AML-193 (cell line): ENCODE data around the gene TEKTIP1.
"Not testable (repeated sequence)": the region's sequence is repeated elsewhere in the genome, so short reads cannot be mapped to it uniquely, and the experiment has no call there.

ENCODE experiments used
- DNase-seq, 2 experiments: peaks; one replicate each; lab custom pipeline; 2025; lab: John Stamatoyannopoulos, UW

TEKTIP1 gene

GRCh38 chr19:3523361-3524077 is 15.5 kb upstream of the TEKTIP1 start:
- no peak for DNase-seq

GRCh38 chr19:3524078-3524842 is 14.7 kb upstream of the TEKTIP1 start:
- DNase-seq, result no peak

- no peak for DNase-seq
These were observed 14.0 kb upstream of the TEKTIP1 start for GRCh38 chr19:3524904-3525451.

DNA sequence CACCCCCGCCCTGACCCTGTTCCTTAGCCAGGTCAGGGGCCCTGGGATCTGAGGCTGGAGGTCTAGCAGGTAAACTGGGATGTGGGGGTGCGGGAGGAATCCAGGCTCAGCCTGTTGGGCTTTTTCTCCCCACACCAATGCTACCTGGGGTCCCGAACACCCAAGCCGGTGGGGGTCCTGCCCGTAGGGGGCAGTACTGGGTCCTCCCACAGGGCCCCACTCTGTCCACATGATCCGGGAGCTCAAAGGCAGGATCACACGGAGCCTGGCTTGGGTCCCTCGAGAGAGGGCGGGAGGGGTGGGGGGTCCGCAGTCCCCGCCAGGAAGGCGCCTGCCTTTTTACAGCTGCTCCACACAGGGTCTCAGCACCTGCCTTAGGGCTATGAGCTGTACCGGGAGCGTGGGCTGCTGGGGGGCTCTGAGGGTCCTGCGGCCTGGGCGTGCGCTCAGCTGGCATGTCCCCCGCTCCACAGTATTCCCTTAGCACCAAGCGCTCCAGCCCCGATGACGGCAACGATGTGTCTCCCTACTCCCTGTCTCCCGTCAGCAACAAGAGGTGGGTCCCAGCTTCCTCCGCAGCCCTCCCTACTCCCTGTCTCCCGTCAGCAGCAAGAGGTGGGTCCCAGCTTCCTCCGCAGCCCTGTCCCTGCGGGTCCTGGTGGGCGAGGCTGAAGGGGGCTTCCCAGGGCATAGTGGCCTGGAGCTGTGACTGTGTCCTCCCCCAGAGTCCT is 12.3 kb upstream of the TEKTIP1 start:
- DNase-seq, result no peak

DNA sequence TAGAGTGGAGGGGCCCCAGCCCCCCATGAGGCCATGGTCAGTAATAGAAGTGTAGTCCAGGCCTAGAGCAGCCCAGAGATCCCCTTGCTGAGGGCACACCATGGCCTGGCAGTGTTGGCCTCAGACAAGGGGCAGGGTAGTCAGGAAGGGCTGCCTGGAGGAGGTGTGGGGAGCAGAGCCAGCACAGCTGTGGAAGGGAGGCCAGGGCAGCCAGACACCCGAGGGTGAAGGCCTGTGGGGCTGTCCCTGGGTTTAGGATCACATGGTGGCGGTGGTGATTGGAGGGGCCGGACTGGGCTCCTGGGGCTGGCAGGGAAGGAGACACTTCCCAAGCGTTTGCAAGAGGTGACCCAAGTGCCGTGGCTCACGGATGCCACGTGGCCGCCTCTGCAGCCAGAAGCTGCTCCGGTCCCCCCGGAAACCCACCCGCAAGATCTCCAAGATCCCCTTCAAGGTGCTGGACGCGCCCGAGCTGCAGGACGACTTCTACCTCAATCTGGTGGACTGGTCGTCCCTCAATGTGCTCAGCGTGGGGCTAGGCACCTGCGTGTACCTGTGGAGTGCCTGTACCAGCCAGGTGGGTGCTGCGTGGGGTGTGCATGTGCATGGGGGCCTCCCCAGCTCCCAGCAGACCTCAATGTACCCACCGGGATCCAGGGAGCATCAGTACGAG is 11.6 kb upstream of the TEKTIP1 start:
- DNase-seq, result no peak

DNA sequence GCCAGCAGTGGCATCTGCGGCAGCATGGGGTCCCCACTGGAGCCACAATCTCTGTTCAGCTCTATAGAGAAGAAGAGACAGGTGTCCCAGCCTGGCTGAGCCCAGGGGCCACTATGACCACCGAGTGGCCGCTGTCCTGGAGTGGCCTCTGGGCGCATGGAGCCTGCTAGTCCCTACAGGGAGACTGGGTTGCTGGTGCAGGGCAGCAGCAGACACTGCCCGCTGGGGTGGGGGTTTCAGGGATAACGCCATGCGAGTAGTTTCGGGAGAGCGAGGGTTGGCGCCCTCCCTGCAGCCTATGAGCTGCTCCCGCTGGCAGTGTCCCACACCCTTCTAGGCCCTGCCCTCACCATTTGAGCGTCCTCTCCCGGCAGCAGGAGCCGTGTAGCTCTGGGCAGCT is 10.9 kb upstream of the TEKTIP1 start:
- no peak for DNase-seq

GRCh38 chr19:3528539-3529211 is 10.3 kb upstream of the TEKTIP1 start:
- DNase-seq, result no peak

DNA sequence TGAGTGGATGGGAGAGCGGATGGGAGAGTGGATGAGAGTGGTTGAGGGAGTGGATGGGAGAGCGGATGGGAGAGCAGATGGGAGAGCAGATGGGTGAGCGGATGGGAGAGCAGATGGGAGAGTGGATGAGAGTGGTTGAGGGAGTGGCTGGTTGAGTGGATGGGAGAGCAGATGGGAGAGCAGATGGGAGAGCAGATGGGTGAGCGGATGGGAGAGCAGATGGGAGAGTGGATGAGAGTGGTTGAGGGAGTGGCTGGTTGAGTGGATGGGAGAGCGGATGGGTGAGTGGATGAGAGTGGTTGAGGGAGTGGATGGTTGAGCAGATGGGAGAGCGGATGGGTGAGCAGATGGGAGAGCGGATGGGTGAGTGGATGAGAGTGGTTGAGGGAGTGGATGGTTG is 9.7 kb upstream of the TEKTIP1 start:
- not testable (repeated sequence) for DNase-seq

- no peak for DNase-seq
These were observed 8.6 kb upstream of the TEKTIP1 start for GRCh38 chr19:3530389-3530788.

DNA sequence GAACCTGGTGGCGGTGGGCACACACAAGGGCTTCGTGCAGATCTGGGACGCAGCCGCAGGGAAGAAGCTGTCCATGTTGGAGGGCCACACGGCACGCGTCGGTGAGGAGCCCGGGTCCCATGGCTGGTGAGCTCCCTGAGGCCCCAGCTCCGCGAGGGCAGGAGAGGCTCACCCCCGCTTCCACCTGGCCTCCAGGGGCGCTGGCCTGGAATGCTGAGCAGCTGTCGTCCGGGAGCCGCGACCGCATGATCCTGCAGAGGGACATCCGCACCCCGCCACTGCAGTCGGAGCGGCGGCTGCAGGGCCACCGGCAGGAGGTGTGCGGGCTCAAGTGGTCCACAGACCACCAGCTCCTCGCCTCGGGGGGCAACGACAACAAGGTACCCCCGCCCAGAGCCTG is 7.3 kb upstream of the TEKTIP1 start:
- no peak for DNase-seq

- no peak for DNase-seq
These were observed 6.7 kb upstream of the TEKTIP1 start for GRCh38 chr19:3532154-3532786.

DNA sequence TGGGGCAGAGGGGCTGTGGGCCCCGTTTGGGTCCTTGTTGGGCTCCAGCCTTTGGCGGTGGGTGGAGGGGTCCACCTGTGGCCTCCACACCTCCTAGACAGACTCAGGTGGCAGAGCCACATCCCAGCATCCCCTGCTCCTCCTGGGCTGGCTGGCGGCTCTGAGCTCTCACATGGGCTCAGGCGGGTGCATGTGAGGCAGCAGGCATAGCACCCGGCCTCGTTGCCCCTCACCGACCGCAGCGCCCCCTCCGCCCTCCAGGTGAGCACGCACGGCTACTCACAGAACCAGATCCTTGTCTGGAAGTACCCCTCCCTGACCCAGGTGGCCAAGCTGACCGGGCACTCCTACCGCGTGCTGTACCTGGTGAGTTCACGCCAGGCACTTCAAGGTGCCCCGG is 5.9 kb upstream of the TEKTIP1 start:
- DNase-seq, result no peak

DNA sequence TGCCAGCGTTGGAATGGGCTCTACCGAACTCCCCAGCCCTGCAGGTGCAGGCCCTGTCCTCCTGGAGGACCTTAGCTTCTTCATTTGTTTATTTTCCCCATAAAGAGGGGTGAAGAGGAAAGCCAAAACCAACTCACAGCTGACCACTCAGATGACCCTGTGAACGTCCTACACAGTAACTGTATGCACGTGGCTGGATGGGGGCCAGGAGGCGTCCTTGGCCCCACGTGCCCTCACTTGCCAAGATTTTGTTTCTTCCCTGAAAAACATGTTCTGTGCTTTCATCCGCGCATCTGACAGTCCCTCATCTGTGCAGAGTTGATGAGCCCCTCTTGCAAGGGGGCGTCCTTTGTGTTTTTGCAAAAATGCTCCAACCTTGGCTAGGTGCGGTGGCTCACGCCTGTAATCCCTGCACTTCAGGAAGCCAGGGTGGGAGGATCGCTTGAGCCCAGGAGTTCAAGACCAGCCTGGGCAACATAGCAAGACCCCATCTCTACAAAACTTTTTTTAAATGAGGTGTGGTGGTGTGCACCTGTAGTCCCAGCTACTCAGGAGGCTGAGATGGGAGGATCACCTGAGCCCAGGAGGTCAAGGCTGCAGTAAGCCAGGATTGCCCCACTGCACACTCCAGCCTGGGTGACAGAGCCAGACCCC is 5.3 kb upstream of the TEKTIP1 start:
- no peak for DNase-seq

DNA sequence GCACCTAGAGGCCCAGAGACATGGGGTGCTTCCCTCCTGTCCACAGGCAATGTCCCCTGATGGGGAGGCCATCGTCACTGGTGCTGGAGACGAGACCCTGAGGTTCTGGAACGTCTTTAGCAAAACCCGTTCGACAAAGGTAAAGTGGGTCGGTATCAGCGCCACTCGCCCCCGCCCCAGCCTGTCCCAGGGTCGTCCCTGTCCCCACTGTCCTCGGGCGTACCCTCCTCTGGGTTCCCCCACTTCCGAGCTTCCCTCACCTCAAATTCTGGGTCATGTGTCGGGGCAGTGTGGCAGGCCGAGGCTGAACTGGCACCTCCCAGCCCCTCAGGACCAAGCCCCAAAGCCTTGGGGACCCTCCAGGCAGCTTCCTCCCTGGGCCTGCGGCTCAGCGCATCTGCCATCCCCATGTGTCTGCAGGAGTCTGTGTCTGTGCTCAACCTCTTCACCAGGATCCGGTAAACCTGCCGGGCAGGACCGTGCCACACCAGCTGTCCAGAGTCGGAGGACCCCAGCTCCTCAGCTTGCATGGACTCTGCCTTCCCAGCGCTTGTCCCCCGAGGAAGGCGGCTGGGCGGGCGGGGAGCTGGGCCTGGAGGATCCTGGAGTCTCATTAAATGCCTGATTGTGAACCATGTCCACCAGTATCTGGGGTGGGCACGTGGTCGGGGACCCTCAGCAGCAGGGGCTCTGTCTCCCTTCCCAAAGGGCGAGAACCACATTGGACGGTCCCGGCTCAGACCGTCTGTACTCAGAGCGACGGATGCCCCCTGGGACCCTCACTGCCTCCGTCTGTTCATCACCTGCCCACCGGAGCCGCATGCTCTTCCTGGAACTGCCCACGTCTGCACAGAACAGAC is 4.4 kb upstream of the TEKTIP1 start:
- no peak for DNase-seq

DNA sequence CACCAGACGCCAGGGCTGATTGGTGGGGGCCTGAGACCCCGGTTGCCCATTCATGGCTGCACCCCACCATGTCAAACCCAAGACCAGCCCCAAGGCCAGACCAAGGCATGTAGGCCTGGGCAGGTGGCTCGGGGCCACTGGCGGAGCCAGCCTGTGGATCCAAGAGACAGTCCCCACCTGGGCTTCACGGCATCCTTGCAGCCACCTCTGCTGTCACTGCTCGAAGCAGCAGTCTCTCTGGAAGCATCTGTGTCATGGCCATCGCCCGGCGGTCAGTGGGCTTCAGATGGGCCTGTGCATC is 3.8 kb upstream of the TEKTIP1 start:
- no peak for DNase-seq

- no peak for DNase-seq
These were observed 3.4 kb upstream of the TEKTIP1 start for GRCh38 chr19:3535563-3535965.

GRCh38 chr19:3535981-3536380 is 3.0 kb upstream of the TEKTIP1 start:
- no peak for DNase-seq

DNA sequence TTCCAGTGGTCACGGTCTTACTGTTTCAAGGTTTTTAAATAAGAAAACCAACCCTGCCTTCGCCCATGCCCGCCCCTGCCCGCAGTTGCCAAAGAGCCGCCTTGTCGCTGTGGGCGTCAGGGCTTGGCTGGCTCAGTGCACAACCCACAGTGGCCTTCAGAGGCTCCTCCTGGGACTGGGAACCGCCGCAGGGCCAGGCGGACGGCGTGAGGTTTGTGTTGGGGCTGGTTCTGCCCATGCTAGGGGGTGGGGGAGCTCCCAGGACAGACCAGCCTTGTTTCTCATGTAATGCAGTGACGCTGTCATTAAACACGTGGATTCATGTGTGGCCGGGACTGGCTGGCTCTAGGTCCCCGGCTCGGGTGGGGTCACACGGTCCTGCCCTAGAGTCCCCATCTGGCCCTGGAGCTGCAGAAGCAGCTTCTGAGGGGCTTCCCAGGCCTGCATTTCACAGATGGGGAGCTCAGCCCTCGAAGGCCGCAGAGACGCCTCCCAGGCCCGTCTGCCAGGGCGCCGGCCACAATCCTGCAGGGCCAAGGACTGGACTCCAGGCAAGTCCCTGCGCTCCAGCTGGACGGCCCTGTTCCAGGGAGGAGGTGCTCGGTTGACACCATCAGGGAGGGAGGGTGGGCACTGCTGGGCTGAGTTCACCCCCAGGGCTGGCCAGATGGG is 2.4 kb upstream of the TEKTIP1 start:
- DNase-seq, result no peak

DNA sequence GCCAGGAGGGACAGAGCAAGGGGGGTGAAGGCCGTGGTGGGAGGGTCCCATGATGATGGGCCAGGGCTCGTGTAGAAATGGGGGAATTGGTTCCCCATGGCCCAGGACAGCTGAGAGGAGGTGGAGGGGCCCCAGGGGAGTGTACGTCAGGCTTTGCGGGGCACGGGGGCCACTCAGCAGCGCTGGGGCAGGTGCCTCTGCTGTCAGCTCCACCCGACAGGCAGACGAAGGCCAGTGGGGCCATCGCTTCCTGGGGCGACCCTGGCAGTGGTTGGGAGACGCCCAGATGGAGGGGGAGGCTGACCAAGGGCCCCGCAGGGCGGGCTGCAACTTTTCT is 1.9 kb upstream of the TEKTIP1 start:
- no peak for DNase-seq
